Panc1 (cell line): ENCODE results near the gene ST7L.

Experiments used
- SIN3A ChIP-seq: IDR thresholded peaks from 2 replicates; pipeline ENCODE4 v1.6.1; 2012; ENCODE audit warnings: low read depth, mild to moderate bottlenecking, low read length, moderate library complexity, borderline replicate concordance; ENCODE audit not compliant: insufficient read depth
- TF ChIP-seq, protein P1 (sequence below): fragments of 450-650 bp; IDR thresholded peaks from 2 replicates; pipeline ENCODE4 v1.5.1; 2017; ENCODE audit warnings: mild to moderate bottlenecking
- TF ChIP-seq, protein P2 (sequence below), 2 experiments: IDR thresholded peaks; 2 replicates each; pipeline ENCODE4 v1.6.1; 2011 to 2012; ENCODE audit warnings: low read depth in 2 of 2, control low read depth in 1 of 2, low read length in 1 of 2, mild to moderate bottlenecking in 1 of 2, moderate library complexity in 1 of 2; ENCODE audit not compliant: insufficient read depth in 1 of 2

DNA sequence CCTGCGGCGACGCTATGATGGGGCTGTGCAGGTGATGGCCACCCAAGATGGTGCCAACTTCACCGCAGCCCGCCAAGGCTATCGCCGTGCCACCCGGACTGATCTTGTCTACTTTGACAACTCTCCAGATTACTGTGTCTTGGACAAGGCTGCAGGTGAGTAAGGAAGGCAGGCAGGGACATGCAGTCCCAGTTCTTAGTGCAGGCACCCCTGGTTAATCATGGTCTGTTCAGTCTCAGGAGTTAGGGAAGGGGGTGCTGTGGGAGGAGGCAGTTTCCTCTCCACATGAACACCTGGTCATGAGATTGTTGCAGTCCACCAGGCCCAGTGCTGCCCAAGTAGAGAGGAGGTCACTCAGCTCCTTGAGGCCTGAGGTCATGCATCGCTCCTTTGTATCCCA lies 101.7 kb downstream of the ST7L start:
- TF ChIP-seq, protein P1, sequence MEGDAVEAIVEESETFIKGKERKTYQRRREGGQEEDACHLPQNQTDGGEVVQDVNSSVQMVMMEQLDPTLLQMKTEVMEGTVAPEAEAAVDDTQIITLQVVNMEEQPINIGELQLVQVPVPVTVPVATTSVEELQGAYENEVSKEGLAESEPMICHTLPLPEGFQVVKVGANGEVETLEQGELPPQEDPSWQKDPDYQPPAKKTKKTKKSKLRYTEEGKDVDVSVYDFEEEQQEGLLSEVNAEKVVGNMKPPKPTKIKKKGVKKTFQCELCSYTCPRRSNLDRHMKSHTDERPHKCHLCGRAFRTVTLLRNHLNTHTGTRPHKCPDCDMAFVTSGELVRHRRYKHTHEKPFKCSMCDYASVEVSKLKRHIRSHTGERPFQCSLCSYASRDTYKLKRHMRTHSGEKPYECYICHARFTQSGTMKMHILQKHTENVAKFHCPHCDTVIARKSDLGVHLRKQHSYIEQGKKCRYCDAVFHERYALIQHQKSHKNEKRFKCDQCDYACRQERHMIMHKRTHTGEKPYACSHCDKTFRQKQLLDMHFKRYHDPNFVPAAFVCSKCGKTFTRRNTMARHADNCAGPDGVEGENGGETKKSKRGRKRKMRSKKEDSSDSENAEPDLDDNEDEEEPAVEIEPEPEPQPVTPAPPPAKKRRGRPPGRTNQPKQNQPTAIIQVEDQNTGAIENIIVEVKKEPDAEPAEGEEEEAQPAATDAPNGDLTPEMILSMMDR = no peak
- TF ChIP-seq SIN3A = no peak
- TF ChIP-seq, protein P2, sequence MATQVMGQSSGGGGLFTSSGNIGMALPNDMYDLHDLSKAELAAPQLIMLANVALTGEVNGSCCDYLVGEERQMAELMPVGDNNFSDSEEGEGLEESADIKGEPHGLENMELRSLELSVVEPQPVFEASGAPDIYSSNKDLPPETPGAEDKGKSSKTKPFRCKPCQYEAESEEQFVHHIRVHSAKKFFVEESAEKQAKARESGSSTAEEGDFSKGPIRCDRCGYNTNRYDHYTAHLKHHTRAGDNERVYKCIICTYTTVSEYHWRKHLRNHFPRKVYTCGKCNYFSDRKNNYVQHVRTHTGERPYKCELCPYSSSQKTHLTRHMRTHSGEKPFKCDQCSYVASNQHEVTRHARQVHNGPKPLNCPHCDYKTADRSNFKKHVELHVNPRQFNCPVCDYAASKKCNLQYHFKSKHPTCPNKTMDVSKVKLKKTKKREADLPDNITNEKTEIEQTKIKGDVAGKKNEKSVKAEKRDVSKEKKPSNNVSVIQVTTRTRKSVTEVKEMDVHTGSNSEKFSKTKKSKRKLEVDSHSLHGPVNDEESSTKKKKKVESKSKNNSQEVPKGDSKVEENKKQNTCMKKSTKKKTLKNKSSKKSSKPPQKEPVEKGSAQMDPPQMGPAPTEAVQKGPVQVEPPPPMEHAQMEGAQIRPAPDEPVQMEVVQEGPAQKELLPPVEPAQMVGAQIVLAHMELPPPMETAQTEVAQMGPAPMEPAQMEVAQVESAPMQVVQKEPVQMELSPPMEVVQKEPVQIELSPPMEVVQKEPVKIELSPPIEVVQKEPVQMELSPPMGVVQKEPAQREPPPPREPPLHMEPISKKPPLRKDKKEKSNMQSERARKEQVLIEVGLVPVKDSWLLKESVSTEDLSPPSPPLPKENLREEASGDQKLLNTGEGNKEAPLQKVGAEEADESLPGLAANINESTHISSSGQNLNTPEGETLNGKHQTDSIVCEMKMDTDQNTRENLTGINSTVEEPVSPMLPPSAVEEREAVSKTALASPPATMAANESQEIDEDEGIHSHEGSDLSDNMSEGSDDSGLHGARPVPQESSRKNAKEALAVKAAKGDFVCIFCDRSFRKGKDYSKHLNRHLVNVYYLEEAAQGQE (IDR thresholded peaks at IDR 0.05; ENCODE audit: insufficient read depth in 1 of 2, low read depth in 2 of 2, low read length in 1 of 2) = no peak
